ENCODE measurements around the gene UPB1. TPM values are rescaled to one million over a fixed set of nuclear protein-coding genes. Genes with fewer than 3 reads are reported as not detected.

UPB1 gene
- total and polyA plus RNA-seq, 2 experiments from 2014 or later: 0.13 TPM; not detected in 1

DNA sequence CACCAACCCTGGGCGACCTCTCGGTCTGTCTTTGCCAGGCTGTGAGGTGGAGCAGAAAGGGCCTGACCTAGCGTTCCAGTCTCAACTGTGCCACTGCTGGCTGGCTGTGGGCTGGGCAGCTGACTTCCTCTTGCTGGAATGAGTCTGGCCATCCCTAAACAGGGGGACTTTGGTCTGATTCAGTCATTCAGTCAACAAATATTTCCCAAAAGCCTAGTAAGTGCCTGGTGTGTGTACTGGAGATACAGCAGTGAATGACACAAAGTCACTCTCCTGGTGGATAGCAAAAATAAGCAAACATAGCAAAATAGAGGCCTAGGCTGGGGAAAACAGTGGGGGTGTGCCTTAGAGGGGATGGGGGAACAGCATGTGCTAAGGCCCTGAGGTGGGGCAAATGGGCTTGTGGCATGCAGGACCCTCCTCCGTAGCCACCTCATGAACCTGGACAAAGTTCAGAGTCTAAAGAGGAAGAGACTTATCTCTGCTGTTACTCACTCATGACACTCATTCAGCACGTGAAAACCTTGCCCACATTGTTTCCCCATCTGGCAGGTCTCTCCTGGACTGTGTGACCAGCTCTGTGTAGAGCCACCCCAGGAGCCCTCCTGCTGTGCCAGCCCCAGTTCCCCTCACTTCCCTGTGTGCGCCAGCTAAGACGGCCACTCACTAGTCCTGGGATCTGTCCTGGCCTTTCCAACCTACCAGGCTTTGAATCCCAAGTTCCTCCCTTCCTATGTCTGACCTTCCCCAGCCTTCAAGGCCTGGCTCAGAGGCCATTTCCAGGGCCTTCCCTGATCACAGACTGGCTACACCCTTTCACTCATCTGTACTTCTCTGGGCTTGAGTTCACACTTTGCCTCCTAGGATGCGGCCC, 55.1 kb downstream of the UPB1 start:
- H3K4me3 Mint-ChIP-seq: no peak overlapping the region
- Histone ChIP-seq H3K9me2 (ENCODE audit: insufficient read depth) (no peaks in the 10 kb centered on the region), H3K79me2 (replicated peaks; ENCODE audit: insufficient read depth) (peaks cover 44% of the 10 kb centered on the region), H3K36me3 (ENCODE audit: insufficient read depth) (no peaks in the 10 kb centered on the region; the same call in 1 of the 2 replicates), H3K4me2 (no peak overlapping the region), H3F3A (replicated peaks; ENCODE audit: low read depth) (no peaks in the 10 kb centered on the region), H4K20me1 (replicated peaks; ENCODE audit: insufficient read depth) (peaks cover 20% of the 10 kb centered on the region), H2AFZ (no peak overlapping the region), H3K27ac (ENCODE audit: low read depth) (no peak overlapping the region), H3K4me3 (no peak overlapping the region), H3K4me1 (ENCODE audit: insufficient read depth) (peaks cover 9% of the 10 kb centered on the region; the same call in 1 of the 2 replicates), H3K27me3 (ENCODE audit: insufficient read depth) (no peaks in the 10 kb centered on the region)
- no peak overlapping the region for H3K27ac Mint-ChIP-seq
- H3K36me3 Mint-ChIP-seq (ENCODE audit: low read depth): peaks cover 29% of the 10 kb centered on the region
- ATAC-seq (no peak), DNase-seq (ENCODE audit: low spot score) (no peak)
- no peaks in the 10 kb centered on the region for H3K9me3 Mint-ChIP-seq
- TF ChIP-seq ZNF331 (CRISPR knock-in tag; IDR thresholded peaks at IDR 0.05; ENCODE audit: low read depth) (no peak), ZNF114 (CRISPR knock-in tag; IDR thresholded peaks at IDR 0.05) (no peak)
- peaks cover 15% of the 10 kb centered on the region for H3K4me1 Mint-ChIP-seq
- H3K27me3 Mint-ChIP-seq (ENCODE audit: insufficient read depth, low read depth, poor library complexity): peaks cover 5% of the 10 kb centered on the region

DNA sequence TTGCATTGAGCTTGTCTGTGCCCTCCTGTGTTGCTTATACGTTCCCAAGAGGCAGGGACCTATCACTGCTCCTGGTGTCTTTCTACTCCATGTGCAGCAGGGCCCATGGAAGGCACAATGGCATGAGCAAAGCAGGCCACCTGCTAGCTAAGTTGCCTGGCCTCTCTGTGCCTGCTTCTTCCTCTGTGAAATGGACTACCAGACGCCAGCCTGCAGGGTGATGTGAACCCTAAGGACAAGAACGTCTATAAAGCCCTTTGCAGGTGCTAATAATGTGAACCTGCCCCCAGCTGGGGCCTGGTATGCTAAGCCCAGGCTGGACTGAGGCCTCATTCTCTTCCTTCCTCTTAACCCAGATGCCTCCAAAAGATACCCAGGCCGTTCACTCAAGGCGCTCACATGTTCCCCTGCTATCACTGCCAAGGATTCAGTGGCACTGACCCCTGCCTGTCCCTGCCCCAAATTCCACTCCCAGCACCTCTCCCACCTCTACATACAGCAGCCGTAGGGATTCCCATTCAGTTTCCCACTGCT, 55.8 kb downstream of the UPB1 start:
- Histone ChIP-seq H3K79me2 (replicated peaks; ENCODE audit: insufficient read depth) (peaks cover 46% of the 10 kb centered on the region), H4K20me1 (replicated peaks; ENCODE audit: insufficient read depth) (peaks cover 20% of the 10 kb centered on the region)
- H3K27ac Mint-ChIP-seq: peak overlapping the region; percentile 33; the same call in 1 of the 2 replicates
- no peak for TF ChIP-seq ZNF114 (CRISPR knock-in tag; IDR thresholded peaks at IDR 0.05)
- no peak for TF ChIP-seq JUNB (IDR thresholded peaks at IDR 0.05; ENCODE audit: unreplicated experiment)
- TF ChIP-seq, protein P1, sequence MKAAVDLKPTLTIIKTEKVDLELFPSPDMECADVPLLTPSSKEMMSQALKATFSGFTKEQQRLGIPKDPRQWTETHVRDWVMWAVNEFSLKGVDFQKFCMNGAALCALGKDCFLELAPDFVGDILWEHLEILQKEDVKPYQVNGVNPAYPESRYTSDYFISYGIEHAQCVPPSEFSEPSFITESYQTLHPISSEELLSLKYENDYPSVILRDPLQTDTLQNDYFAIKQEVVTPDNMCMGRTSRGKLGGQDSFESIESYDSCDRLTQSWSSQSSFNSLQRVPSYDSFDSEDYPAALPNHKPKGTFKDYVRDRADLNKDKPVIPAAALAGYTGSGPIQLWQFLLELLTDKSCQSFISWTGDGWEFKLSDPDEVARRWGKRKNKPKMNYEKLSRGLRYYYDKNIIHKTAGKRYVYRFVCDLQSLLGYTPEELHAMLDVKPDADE (IDR thresholded peaks at IDR 0.05): no peak
- TF ChIP-seq ZNF331 (CRISPR knock-in tag; IDR thresholded peaks at IDR 0.05; ENCODE audit: low read depth): no peak
- no peak for TF ChIP-seq EZH2phosphoT487 (IDR thresholded peaks at IDR 0.05; ENCODE audit: unreplicated experiment)
- no peak for TF ChIP-seq STAT1 (IDR thresholded peaks at IDR 0.05; ENCODE audit: unreplicated experiment)
- no peak for TF ChIP-seq ZNF462 (CRISPR knock-in tag; IDR thresholded peaks at IDR 0.05)
- no peak for TF ChIP-seq POLR2AphosphoS5 (IDR thresholded peaks at IDR 0.05; ENCODE audit: low read depth)
- no peak for TF ChIP-seq CREB1 (CRISPR knock-in tag; IDR thresholded peaks at IDR 0.05; ENCODE audit: low read depth)

More for the DNA sequence above, 55.8 kb downstream of the UPB1 start:
- Histone ChIP-seq H3K27ac (ENCODE audit: low read depth) (no peak overlapping the region), H2AFZ (no peak overlapping the region), H3K4me3 (no peak overlapping the region), H3K9me2 (ENCODE audit: insufficient read depth) (no peaks in the 10 kb centered on the region), H3K4me2 (no peak overlapping the region), H3K27me3 (ENCODE audit: insufficient read depth) (no peaks in the 10 kb centered on the region), H3K36me3 (ENCODE audit: insufficient read depth) (no peaks in the 10 kb centered on the region; the same call in 1 of the 2 replicates), H3K4me1 (ENCODE audit: insufficient read depth) (peaks cover 9% of the 10 kb centered on the region; the same call in 1 of the 2 replicates), H3F3A (replicated peaks; ENCODE audit: low read depth) (no peaks in the 10 kb centered on the region)
- H3K4me3 Mint-ChIP-seq: no peak overlapping the region
- H3K9me3 Mint-ChIP-seq: no peaks in the 10 kb centered on the region
- peaks cover 9% of the 10 kb centered on the region for H3K27me3 Mint-ChIP-seq (ENCODE audit: insufficient read depth, low read depth, poor library complexity)
- H3K36me3 Mint-ChIP-seq (ENCODE audit: low read depth): peaks cover 31% of the 10 kb centered on the region
- ATAC-seq (no peak), DNase-seq (ENCODE audit: low spot score) (no peak)
- H3K4me1 Mint-ChIP-seq: peaks cover 15% of the 10 kb centered on the region
